GM23338 (cell line): ENCODE data around the gene COX10. TPM values are rescaled to one million over a fixed set of nuclear protein-coding genes. Genes with fewer than 3 reads are reported as not detected.

ENCODE experiments used
- polyA plus RNA-seq: library from polyadenylated mRNA; unstranded; fragments of >200 nt; fragmentation: Nextera tagmentation; extraction: Ambion mirVana; gene quantifications from 2 replicates; pipeline ENCODE4 v1.2.1, GENCODE V29; 2016
- small RNA-seq: library from RNA; depleted of rRNA; stranded (forward); fragments of <200 nt; gene quantifications from one replicate; pipeline ENCODE3, GENCODE V24; 2014; ENCODE audit warnings: low replicate concordance
- total RNA-seq: library from RNA; depleted of rRNA; stranded (reverse); fragments of >200 nt; shearing (Covaris generic); gene quantifications from 2 replicates; pipeline ENCODE4 v1.2.3, GENCODE V29; 2014; rRNA removed

The COX10 gene
- total and polyA plus RNA-seq, 2 experiments from 2014 or later = 25.7 to 46.6 TPM

Small RNAs within 50 kb of the gene (small RNA-seq; reads per million reads assigned to genes)
- not detected for gene RF00090

Other genes starting within 250 kb of the COX10 start
- not detected in 2 replicates for gene CDRT15, start 167.4 kb downstream of the COX10 start, total RNA-seq
- 0.40 TPM in 1 of 2 replicates, not detected in the other for gene CDRT15, start 167.4 kb downstream of the COX10 start, polyA plus RNA-seq
- 17.7 and 20.6 TPM in 2 replicates for gene HS3ST3B1, start 231.6 kb downstream of the COX10 start, total RNA-seq
- 6.0 and 8.1 TPM in 2 replicates for gene HS3ST3B1, start 231.6 kb downstream of the COX10 start, polyA plus RNA-seq